GM19238 (cell line): ENCODE data around the gene RNF146.
"Not testable (repeated sequence)": the region's sequence is repeated elsewhere in the genome, so short reads cannot be mapped to it uniquely, and the experiment has no call there.

ENCODE experiments used
- DNase-seq: peaks from one replicate; pipeline ENCODE4 v3.0.0; 2011; ENCODE audit warnings: low spot score; ENCODE audit not compliant: insufficient read length

The RNF146 gene, protein sequence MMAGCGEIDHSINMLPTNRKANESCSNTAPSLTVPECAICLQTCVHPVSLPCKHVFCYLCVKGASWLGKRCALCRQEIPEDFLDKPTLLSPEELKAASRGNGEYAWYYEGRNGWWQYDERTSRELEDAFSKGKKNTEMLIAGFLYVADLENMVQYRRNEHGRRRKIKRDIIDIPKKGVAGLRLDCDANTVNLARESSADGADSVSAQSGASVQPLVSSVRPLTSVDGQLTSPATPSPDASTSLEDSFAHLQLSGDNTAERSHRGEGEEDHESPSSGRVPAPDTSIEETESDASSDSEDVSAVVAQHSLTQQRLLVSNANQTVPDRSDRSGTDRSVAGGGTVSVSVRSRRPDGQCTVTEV

DNA sequence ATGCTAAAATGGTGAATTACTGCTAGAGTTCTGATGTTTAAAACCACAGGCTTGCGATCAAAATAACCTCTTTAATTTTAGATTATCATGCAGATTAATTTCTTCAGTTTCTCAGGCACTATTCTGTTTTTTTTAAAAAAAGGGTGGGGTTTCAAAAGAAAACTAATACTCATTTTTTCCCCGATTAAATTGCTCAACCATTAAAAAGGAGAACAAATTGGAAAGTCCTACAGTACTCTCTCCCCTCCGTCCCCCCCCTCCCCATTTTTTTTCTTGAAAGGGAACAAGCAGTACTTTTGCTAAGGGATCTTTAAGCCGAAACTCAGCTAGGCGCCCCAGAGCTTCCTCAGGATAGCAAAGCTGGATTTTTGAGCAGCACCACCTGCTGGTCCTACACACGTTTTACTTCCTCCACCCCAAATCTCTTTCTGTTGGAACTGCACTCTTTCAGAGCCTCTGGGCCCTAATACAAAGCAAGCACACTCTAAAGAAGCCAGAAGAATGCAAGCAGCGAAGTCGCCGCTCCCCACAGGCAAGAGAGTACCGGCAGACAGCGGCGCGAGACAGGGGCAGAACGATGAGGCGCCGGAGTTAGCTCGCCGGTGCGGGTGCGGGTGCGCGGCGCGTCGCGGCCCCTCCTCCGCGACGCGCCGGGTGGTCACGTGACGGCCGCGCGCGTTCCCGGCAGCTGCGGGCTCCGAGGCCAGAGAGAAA is at the start of gene RNF146:
Gene RNF146 (plus strand): TSS at position 687 of the 714 bp plus-strand sequence. CDS start 13,475 bp downstream, outside the sequence.
- DNase-seq, result peak; percentile 71

DNA sequence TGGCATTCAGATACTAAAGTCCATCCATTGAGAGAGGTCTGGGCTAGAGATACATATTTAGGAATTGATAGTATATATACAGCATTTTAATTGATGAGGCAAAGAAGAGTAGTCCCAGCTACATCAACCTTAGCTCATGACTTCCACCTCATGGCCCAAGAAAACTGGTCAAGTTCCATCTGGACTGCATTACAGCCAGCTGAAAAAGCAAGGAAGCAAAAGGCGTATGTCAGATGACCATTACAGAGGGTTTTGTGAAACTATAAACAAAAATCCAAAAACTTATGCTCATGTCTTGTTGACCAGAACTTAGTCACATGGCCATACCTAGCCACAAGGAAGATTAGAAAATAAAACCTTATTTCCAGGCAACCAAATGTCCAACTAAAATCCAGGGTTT is 46.8 kb upstream of the RNF146 start:
- no peak for DNase-seq

DNA sequence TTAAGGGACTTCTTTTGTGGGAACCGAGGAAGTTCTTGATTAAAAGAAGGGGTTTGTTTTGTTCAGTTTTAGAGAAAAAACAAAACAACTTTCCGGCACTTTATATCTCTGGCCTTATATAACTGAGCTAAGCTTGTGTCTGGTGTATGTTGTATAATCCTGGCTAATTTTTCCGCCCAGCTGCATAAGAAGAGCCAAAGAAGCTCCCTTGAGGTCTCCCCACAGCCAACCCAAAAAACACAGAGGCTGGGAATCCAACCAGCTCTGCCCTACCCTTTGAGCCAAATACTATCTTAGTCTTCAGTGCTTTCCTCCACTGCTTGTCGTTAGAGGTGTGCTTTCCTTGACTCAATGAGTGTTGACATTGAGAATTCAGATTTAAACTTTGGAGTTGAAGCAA is 45.5 kb upstream of the RNF146 start:
- no peak for DNase-seq

DNA sequence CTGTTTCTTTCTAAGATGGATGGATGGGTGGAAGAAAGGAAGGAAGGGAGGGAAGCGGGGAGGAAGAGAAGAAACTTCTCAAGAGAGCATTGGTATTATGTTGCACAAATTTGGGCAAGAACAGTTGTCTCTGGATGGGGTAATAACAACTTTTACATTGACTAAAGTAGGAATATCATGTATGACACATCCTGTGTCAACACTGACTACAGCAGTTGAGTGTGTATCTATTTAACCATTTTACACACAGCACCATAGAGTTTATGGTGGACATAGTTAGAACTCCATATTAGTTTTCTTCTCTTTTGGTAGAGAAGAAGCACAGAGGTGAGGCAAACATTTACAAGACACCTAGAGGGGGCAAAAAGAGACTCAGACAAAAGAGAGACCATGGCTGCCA is 44.2 kb upstream of the RNF146 start:
- no peak for DNase-seq

DNA sequence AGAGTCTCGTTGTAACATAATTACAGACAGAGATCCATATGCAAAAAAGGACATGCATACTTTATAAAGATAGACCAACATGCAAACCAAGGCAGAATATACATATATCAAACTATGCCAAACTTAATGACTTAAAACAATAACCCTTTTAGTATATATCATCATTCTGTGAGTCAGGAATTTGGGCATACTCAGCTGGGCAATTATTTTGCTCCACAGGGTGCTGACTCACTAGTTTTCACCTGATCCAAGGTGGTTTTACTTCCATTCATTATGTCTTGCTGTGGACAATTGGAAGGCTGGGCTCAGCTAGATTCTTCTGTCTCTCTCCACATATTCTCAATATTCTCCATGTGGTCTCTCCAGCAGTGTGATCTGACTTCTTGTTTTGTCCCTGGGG is 41.2 kb upstream of the RNF146 start:
- DNase-seq, result no peak

DNA sequence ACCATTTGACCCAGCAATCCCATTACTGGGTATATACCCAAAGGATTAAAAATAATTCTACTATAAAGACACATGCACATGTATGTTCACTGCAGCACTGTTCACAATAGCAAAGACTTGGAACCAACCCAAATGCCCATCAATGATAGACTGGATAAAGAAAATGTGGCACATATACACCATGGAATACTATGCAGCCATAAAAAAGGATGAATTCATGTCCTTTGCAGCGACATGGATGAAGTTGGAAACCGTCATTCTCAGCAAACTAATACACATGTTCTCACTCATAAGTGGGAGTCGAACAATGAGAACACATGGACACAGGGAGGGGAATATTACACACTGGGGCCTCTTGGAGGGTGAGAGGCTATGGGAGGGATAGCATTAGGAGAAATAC is 32.8 kb upstream of the RNF146 start:
- DNase-seq, result not testable (repeated sequence)

DNA sequence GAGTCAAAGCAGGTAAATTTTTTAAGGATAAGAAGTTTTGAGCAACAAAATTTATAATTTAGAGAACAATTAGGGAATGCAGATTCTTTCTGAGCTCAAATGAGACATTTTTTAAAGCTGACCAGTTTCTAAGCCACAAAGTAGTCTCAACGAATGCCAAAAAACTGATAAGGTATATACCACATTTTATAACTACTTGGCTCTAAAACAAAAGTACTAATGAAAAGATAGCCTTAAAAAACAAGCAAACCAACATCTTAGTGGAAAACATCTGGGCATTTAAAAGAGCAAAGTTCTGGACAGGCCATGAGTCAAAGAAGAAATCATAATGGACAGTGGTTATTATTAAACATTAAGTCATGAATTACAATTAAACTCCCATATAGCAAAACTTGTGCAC is 23.2 kb upstream of the RNF146 start:
- no peak for DNase-seq

DNA sequence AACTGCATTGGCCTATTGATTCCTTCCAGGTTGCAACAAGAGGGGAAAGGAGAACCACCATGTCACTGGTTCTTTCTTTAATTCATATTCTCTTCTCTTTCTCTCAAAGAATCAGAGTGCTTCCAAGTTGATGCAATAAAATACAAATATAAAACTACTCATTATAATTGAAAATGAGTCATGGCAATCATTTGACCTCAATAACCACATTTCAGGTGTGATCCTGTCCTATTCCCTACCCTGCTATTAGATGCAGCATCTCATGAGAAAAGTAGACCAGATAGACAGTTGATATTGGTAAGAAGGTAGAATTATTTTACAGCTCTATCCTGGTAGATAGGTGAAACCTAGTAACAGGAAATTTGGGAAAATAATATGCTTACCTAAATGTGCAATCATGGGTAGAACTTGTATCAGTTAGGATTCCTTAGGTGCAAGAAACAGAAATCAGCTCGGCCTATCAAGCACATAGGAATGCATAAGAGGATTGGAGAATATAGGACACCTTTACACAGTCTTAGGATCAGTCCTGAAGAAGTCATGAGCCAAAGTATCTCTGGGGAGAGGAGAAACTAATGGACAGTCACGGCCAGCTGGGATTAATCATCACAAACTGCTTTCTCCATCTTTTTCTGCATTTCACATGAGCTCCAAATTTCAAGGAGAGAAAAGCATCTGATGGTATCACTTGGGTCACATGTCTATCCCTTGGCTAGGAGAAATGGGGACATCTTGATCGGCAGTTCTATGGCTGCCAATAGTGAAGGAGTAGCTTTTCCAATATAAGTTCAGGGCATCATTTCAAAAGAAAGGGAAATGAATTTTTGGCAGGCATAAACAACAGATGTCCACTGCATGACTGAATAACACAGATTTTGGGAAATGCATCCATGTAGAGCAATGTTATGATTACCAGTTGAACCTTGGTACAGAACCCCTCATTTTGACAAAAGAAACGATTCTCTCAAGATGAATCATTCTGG is 19.3 kb upstream of the RNF146 start:
- no peak for DNase-seq

DNA sequence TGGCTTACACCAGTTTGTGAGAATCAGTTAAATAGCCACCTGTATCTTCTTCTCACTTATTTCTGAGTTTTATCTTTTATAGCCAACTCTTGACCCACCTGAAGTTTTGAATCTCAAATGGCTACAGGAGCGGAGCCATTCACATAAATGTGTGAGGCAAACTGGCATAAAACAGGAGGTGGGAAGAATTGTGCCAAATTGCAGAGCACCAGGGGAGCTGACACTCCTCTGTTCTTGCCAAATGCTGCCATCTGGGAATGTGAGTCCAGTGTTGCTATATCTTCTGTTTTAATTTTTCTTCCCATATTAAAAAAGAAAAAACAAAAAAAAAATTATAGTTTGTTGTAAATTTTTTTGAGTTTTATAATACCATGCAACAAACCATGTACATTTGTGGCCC is 17.0 kb upstream of the RNF146 start:
- DNase-seq, result no peak

DNA sequence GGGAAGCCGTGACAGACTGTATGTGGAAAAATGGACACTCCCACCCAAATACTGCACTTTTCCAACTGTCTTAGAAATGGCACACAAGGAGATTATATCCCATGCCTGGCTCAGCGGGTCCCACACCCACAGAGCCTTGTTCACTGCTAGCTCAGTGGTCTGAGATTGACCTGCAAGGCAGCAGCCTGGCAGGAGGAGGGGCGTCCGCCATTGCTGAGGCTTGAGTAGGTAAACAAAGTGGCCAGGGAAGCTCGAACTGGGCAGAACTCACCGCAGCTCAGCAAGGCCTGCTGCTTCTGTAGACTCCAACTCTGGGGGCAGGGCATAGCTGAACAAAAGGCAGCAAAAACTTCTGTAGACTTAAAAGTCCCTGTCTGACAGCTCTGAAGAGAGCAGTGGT is 11.4 kb upstream of the RNF146 start:
- DNase-seq, result no peak

DNA sequence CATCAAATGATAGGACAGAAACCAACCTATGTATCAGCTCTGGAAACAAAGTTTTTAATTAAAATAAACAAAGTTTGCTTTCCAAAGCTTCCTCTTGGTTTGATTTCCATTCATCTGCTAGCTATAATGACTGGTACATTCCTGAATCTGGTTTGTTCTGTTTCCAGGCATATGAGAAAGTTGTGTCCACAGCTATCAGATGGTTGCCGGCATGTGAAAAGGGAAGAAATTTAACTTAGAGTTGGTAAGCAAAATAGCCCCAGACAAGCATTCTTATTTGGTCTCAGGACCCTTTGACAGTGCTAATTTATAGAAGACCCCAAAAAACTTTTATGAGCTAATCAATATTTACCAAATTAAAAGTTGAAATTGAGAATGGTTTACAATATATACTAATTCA is 3.8 kb upstream of the RNF146 start:
- DNase-seq, result no peak

DNA sequence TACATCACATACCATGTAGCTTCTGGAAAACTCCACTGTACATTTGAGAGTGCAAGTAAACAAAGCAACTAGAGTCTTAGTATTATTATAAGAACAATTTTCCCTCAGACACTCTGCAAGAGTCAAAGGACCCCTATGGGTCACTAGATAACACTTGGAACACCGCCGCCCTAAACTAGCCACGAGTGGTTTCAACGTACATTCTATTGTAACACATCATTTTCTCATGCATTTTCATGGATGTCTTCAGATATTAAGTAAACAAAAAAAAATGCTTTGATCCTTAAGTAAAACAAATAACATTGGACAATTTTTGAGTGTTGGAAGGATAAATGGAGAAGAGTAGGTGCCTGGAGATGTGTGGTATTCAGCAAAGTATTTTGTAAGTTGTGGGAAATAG is 3.2 kb upstream of the RNF146 start:
- no peak for DNase-seq

DNA sequence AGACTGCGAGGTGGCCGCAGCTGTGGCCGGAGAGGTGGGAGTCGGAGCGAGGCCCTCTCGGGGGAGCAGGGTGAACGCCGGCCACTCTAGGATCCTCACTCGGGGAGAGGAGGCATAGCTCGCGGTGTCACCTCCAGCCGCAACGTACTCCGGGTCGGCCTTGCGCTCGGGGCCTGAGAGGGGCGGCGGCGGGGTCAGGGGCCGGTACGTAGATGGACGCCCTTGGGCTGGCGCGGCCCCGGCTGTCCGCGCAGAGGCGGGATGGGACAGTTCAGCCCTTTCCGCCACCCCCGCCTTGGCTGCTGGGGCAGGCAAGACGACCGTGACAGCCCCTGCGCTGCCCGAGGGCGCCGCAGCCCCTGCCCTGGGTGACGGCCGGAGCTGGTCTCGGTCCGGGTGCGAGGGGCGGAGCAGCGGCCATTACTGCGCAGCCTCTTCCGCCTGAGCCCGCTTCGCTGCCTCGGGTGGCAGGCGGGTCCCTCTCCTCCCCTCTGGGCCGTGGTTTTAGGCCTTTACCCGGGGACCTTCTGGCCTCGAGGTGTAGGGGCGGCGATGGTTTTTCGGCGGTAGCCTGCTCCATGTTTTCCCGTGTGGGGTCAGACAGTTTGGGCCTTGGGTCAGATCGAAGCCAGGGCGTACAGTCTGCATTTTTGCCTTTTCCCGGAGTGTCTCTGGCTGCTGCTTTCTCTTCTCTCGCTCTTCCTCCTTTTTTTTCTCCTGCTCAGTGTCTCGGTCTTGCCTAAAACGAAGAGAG is 405 bp downstream of the RNF146 start:
- DNase-seq, result peak; percentile 64

DNA sequence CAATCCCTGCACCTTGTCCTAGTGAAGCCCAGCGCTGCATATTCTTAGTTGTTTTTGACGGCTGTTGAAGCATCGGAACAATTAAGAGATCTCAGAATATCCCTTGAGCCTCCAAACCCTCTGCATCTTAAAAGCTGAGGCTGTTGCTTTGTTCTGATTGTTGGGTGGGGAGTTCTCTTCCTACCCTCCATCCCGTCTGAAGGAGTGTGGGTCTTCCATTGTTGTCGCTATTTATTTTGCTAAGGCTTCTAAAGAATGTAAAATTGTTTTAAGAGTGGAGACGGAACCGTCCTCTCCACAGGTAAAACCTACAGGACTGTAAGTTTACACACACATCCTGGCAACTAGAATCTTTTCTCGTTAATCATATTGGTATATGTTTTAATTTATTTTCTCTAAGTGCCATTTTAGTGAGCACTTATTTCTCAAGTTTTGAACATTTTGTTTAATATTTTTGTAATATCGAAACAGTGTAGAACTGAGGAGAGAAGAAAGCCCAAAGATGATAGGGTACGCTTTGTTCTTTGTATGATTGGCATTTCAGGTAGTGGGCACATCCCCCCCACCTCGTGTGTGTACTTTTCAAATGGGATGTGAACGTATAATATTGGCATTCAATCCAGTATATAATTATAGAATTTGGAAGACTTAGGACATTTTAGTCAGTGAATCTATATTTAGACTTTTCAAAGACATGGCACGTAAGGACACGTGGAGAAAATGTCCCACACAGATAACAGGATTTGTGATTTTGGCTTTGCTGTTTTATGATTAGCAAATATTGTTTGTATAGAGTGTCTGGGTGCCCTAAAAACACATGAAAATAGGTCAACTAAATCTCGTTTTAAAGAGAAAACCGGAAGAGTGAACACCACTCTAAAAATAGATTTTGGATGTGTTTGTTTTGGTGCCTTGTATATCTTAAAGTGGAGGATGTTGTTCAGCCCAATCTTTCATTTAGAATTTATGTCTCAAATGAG is 1.3 kb downstream of the RNF146 start:
- DNase-seq, result no peak

DNA sequence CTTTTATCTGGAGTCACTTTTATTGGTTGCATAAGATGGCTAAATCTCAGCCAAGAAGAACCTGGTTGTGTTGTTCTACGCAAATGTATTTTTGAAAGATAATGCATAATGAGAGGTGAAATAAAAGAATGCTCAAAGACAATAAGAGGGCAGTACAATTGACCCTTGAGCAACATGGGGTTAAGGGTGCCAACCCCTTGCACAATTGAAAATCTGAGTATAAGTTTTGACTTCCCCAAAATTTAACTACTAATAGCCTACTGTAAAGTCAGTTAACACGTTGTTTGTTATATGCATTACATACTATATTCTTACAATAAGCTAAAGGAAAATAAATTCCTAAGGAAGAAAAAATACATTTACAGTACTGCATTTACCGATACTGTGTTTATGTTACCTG is 5.9 kb downstream of the RNF146 start:
- no peak for DNase-seq

DNA sequence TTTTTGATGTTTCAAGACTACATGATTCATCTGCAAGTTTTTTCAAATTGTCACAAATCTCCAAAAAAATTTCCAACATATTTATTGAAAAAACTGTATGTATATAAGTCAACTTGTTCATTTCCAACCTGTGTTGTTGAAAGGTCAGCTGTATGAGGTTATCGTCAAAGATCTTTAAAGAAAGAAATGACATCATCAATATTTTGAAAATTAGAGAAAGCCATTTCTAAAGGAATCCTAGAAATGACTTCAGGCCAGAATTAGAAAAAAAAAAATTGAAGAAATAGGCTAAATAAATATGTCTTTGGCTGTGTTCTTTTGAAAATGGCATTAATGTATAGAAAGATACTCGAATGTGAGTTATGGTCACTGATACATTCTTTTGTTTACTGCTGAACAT is 6.8 kb downstream of the RNF146 start:
- no peak for DNase-seq

DNA sequence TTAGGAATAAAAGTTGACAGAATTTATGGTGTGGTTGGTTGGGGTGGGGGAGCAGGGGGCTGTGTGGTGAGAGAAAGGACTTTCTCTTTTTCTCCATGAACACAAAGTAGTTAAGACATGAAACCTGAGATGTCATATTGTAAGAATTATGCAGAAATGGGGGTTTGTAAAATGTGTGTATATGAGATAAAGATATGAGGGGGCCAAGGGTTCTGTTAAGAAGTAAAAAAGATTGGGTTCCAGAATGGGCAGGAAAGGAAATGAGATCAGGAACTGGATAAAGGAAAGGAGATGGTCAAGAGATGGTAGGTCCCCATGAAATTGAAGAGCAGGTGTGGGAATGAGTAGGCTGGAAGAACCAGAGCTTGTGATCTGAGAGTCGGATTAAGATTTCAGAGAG is 9.7 kb downstream of the RNF146 start:
- no peak for DNase-seq

DNA sequence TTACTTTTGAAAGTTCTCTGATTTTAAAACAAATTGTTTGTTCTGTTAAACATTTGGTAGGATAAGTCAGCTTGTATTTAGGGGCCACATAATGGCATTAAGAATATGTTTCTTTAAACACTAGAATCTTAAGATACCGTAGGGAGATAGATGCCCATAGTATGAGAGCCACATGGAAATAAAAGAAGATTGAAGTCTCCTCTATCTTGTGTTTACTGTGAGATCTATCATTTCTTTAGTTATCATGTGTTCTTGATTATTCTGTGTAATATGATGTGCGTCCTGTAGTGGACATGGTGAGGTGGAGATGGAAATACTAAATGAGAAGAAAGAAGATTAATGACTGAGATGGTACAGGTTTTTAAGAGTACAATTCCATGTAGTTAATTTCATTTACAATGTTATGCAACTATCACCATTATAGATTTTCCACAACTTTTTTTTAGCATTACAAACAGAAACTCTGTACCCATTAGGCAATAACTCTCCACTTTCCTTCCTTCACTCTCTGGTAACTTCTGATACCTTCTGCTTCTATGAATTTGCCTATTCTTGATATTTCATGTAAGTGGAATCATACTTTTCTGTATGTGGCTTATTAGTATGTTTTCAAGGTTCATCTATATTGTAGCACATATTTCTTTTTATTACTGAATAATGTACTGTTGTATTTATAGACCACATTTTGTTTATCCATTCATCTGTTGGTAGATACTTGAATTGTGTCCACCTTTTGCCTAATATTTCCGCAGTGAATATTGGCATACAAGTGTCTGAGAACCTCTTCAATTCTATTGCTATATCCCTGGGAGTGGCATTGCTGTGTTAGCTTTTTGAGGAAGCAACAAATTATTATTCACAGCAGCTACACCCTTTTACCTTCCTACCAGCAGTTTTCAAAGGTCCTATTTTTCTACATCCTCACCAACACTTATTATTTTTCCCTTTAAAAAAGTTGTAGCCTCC is 11.5 kb downstream of the RNF146 start:
- no peak for DNase-seq

DNA sequence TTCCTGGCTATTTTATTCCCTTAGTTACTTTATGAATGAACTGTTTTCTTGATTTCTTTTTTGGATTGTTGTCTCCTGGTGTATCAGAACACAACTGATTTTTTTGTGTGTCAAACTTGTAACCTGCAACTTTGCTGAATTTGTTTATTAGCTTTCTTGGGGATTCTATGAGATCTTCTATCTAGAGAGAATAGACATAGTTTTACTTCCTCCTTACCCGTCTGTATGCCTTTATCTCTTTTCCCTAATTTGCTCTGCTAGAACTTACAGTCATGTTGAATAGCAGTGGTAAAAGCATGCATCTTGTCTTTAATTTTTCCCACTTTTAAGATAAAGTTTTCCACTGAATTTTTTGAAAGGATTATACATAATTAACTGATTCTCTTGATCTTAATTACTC is 13.2 kb downstream of the RNF146 start:
- no peak for DNase-seq
